ENCODE data around the gene CALD1.

Gene CALD1

GRCh38 chr7:134938141-134938540, 158.7 kb downstream of the CALD1 start:
- H3K36me3 ChIP-seq (replicated peaks): peaks cover 25% of the 10 kb centered on the region

DNA sequence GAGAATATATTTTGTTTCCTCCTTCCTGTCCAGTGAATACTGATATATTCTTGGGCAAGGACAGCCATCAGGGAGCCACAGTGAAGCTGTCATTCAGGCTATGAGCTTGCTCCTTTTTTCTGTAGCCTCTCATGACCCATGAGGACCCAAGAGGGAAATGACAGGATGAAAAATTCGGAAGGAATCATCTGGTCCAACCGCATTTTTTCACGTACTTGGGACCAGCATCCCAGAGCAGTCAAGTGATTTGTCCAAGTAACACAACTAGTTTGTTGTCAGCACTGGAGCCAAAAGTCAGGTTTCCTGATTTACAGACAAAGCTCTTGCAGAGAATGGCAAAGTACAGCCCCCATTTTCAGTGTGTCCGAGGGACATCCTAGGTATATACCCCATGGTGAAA, 159.7 kb downstream of the CALD1 start:
- peaks cover 21% of the 10 kb centered on the region for H3K36me3 ChIP-seq (replicated peaks)
- H3K4me1 ChIP-seq: no peaks in the 10 kb centered on the region; the same call in 1 of the 2 replicates
- no peak for DNase-seq (ENCODE audit: low spot score in 2 of 2)
- no peak overlapping the region for H3K4me3 ChIP-seq
- no peaks in the 10 kb centered on the region for H3K27me3 ChIP-seq (ENCODE audit: low read depth)
- in situ Hi-C loops (cut with MboI; ENCODE audit: low sequenced_read_pairs): no loop called here
- H3K9me3 ChIP-seq: no peaks in the 10 kb centered on the region

More at GRCh38 chr7:134938141-134938540, 158.7 kb downstream of the CALD1 start:
- H3K4me1 ChIP-seq: no peaks in the 10 kb centered on the region; the same call in 1 of the 2 replicates
- DNase-seq (ENCODE audit: low spot score in 2 of 2): no peak
- H3K27me3 ChIP-seq (ENCODE audit: low read depth): no peaks in the 10 kb centered on the region
- H3K9me3 ChIP-seq: no peaks in the 10 kb centered on the region
- H3K4me3 ChIP-seq: no peak overlapping the region
- in situ Hi-C loops (cut with MboI; ENCODE audit: low sequenced_read_pairs): no loop called here

DNA sequence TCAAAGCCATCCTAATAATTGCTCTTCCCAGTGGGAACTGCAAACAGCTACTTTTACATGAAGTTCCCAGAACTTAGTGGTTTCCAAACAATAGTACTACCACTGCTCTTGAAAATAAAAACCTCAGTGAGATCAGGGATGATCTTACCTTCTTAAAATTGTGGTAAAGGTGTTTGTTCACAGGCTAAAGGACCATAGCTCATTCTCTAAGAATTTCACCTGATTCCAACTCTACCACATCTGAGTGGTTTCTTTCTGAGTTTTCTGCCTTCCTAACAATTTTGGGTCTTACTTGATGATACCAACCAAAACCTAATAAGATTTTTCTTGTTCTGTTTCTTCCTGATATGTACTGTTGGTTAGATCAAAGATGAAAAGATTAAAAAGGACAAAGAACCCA, 161.3 kb downstream of the CALD1 start:
- no peaks in the 10 kb centered on the region for H3K27me3 ChIP-seq (ENCODE audit: low read depth)
- peaks cover 12% of the 10 kb centered on the region for H3K36me3 ChIP-seq (replicated peaks)
- in situ Hi-C loops (cut with MboI; ENCODE audit: low sequenced_read_pairs): no loop called here
- DNase-seq (ENCODE audit: low spot score in 2 of 2): no peak
- H3K4me1 ChIP-seq: no peaks in the 10 kb centered on the region; the same call in 1 of the 2 replicates
- no peak overlapping the region for H3K4me3 ChIP-seq
- no peaks in the 10 kb centered on the region for H3K9me3 ChIP-seq

- Histone ChIP-seq H3K36me3 (replicated peaks) (peaks cover 6% of the 10 kb centered on the region), H3K4me1 (no peaks in the 10 kb centered on the region; the same call in 1 of the 2 replicates), H3K9me3 (no peaks in the 10 kb centered on the region), H3K27me3 (ENCODE audit: low read depth) (no peaks in the 10 kb centered on the region), H3K4me3 (no peak overlapping the region)
- DNase-seq (ENCODE audit: low spot score in 2 of 2): no peak
- in situ Hi-C loops (cut with MboI; ENCODE audit: low sequenced_read_pairs): no loop called here
Measured at GRCh38 chr7:134941185-134941900, 161.9 kb downstream of the CALD1 start.

- H3K27me3 ChIP-seq (ENCODE audit: low read depth): no peaks in the 10 kb centered on the region
- no peak for DNase-seq (ENCODE audit: low spot score in 2 of 2)
- no peaks in the 10 kb centered on the region for H3K9me3 ChIP-seq
- in situ Hi-C loops (cut with MboI; ENCODE audit: low sequenced_read_pairs): no loop called here
- H3K4me1 ChIP-seq: no peaks in the 10 kb centered on the region; the same call in 1 of the 2 replicates
- H3K4me3 ChIP-seq: no peak overlapping the region
- H3K36me3 ChIP-seq (replicated peaks): peaks cover under 1% of the 10 kb centered on the region; the same call in 1 of the 2 replicates
Measured at GRCh38 chr7:134941952-134942351, 162.5 kb downstream of the CALD1 start.

DNA sequence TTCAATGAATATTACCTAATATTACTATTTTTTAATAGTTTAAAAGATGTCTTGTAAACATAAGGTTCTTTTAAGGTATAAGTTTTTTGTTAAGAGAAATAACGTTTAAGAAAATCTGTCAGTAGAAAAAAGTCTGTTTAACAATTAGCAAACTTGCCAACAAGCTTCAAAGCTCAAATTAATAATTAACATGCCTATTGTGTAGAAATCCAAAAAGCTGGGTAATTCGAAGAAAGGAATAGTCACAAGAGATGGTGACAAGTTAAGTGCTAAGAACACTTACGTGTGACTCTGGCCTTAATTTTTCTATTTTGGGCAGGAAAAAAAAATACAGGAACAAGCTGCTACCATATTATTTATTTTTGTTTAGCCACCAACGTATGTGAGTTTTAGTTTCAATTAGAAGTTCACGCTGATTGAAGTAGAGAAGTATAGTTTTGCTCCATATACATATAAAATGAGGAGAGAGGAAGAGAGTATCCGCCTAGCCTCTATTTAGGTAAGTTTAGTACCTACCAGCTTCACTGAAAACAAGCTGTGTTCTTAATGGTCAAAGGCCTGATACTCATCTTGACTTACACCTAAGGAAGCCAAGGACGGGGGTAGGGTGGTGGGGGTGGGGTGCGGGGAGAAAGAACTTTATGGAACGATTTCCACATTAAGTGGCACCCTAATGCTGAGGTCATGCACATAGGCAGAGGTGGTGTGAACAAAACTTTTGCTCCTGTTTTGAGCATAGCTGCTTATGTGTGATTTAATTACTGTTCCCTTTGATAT, 163.4 kb downstream of the CALD1 start:
- H3K27me3 ChIP-seq (ENCODE audit: low read depth): no peaks in the 10 kb centered on the region
- no peaks in the 10 kb centered on the region for H3K36me3 ChIP-seq (replicated peaks)
- H3K9me3 ChIP-seq: no peaks in the 10 kb centered on the region
- DNase-seq (ENCODE audit: low spot score in 2 of 2): no peak
- H3K4me3 ChIP-seq: no peak overlapping the region
- in situ Hi-C loops (cut with MboI; ENCODE audit: low sequenced_read_pairs): no loop called here
- no peaks in the 10 kb centered on the region; the same call in 1 of the 2 replicates for H3K4me1 ChIP-seq

DNA sequence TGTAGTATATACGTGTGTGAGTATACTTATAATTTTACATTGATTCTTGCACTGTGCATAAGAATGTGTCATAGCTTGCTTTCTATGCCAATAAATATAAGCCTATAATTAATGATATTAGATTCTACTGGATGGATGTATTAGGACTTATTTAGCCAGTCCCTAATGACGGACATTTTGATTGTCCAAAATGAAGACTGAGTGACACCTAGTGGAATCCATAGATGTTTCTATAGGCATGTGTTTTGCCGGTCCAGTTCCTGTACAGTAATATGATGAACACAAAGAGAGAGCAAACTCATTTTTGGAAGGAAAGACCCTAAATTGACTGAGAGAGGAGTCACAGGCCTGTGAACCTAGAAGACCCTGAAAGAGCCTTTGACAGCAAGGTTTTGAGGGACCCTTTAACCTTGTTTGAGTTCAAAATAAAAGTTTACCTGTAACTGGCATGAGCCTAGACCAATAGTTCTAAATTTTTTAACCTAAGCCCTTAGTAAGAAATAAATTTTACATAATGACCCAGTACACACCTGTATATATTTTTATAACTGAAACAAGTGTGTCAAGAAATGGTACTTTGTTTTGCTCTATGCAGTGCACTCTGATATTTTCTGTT, 164.5 kb downstream of the CALD1 start:
- Histone ChIP-seq H3K27me3 (ENCODE audit: low read depth) (no peaks in the 10 kb centered on the region), H3K4me1 (no peaks in the 10 kb centered on the region; the same call in 1 of the 2 replicates), H3K36me3 (replicated peaks) (no peaks in the 10 kb centered on the region), H3K9me3 (no peaks in the 10 kb centered on the region), H3K4me3 (no peak overlapping the region)
- in situ Hi-C loops (cut with MboI; ENCODE audit: low sequenced_read_pairs): no loop called here
- DNase-seq (ENCODE audit: low spot score in 2 of 2): peak in 1 of 2 experiments; percentile 36

GRCh38 chr7:134945691-134946090, 166.3 kb downstream of the CALD1 start:
- Histone ChIP-seq H3K4me1 (no peaks in the 10 kb centered on the region; the same call in 1 of the 2 replicates), H3K27me3 (ENCODE audit: low read depth) (no peaks in the 10 kb centered on the region), H3K36me3 (replicated peaks) (peaks cover 13% of the 10 kb centered on the region), H3K4me3 (no peak overlapping the region), H3K9me3 (no peaks in the 10 kb centered on the region)
- no peak for DNase-seq (ENCODE audit: low spot score in 2 of 2)
- in situ Hi-C loops (cut with MboI; ENCODE audit: low sequenced_read_pairs): no loop called here

DNA sequence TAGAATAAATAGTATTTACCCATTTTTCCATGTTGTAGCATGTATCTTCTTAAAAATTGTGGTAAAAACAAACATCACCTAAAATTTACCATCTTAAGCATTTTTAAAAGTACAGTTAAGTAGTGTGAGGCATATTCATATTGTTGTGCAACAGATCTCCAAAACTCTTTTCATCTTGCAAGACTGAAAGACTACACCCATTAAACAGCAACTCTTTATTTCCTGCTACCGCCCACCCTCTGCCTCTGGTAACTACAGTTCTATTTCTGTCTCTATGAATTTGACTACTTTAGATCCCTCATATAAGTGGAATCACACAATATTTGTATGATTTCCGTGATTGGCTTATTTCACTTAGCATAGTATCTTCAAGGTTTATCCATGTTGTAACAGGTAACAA, 166.8 kb downstream of the CALD1 start:
- in situ Hi-C loops (cut with MboI; ENCODE audit: low sequenced_read_pairs): no loop called here
- H3K4me3 ChIP-seq: no peak overlapping the region
- no peak for DNase-seq (ENCODE audit: low spot score in 2 of 2)
- H3K27me3 ChIP-seq (ENCODE audit: low read depth): no peaks in the 10 kb centered on the region
- H3K36me3 ChIP-seq (replicated peaks): peaks cover 17% of the 10 kb centered on the region
- no peaks in the 10 kb centered on the region for H3K9me3 ChIP-seq
- H3K4me1 ChIP-seq: no peaks in the 10 kb centered on the region; the same call in 1 of the 2 replicates

- H3K4me3 ChIP-seq: no peak overlapping the region
- in situ Hi-C loops (cut with MboI; ENCODE audit: low sequenced_read_pairs): no loop called here
- H3K9me3 ChIP-seq: no peaks in the 10 kb centered on the region
- H3K27me3 ChIP-seq (ENCODE audit: low read depth): no peaks in the 10 kb centered on the region
- H3K4me1 ChIP-seq: no peaks in the 10 kb centered on the region
- DNase-seq (ENCODE audit: low spot score in 2 of 2): no peak
- peaks cover 22% of the 10 kb centered on the region for H3K36me3 ChIP-seq (replicated peaks)
Measured at GRCh38 chr7:134947329-134947728, 167.9 kb downstream of the CALD1 start.

DNA sequence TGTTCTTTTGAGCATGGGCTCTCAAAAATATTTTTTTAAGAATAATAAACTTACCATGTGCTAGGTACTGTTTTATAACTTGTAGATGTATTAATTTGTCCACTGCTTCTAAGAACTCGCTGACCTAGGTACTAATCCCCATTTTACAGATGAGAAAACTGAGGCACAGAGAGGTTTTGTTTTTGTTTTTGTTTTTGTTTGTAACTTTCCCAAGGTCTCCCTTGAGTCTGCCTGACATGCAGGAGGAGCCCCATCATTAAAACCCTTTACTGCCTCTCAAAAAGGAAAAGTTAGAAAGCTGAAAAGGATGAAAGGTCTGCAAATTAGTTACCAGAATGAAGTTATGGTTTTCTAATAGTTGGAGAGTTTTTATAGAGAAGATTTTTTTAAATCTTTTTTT, 168.4 kb downstream of the CALD1 start:
- H3K9me3 ChIP-seq: no peaks in the 10 kb centered on the region
- no peak overlapping the region for H3K4me3 ChIP-seq
- DNase-seq (ENCODE audit: low spot score in 2 of 2): no peak
- H3K27me3 ChIP-seq (ENCODE audit: low read depth): no peaks in the 10 kb centered on the region
- in situ Hi-C loops (cut with MboI; ENCODE audit: low sequenced_read_pairs): no loop called here
- H3K4me1 ChIP-seq: no peaks in the 10 kb centered on the region
- H3K36me3 ChIP-seq (replicated peaks): peaks cover 26% of the 10 kb centered on the region

GRCh38 chr7:134948246-134948645, 168.8 kb downstream of the CALD1 start:
- no peak overlapping the region for H3K4me3 ChIP-seq
- H3K9me3 ChIP-seq: no peaks in the 10 kb centered on the region
- no peaks in the 10 kb centered on the region for H3K27me3 ChIP-seq (ENCODE audit: low read depth)
- DNase-seq (ENCODE audit: low spot score in 2 of 2): no peak
- in situ Hi-C loops (cut with MboI; ENCODE audit: low sequenced_read_pairs): no loop called here
- H3K4me1 ChIP-seq: no peaks in the 10 kb centered on the region
- H3K36me3 ChIP-seq (replicated peaks): peaks cover 28% of the 10 kb centered on the region

DNA sequence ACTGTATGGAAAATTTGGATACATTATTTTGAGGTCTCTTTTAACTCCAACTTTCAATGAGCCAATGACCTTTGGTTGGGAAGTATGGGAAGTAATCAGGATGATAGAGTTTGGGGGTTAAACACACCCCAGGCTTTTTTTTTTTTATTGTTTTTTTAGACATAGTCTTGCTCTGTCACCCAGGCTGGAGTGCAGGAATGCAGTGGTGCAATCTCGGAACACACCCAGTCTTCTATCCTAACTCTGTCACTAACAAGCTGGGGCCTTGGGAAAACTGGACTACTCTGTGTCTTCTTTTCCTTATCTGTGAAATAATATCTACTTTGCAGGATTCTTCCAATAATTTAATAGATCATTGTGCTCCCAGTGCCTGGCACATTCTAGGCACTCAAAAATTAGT, 169.3 kb downstream of the CALD1 start:
- in situ Hi-C loops (cut with MboI; ENCODE audit: low sequenced_read_pairs): no loop called here
- no peak for DNase-seq (ENCODE audit: low spot score in 2 of 2)
- peaks cover 28% of the 10 kb centered on the region for H3K36me3 ChIP-seq (replicated peaks)
- no peaks in the 10 kb centered on the region for H3K27me3 ChIP-seq (ENCODE audit: low read depth)
- no peak overlapping the region for H3K4me3 ChIP-seq
- H3K9me3 ChIP-seq: no peaks in the 10 kb centered on the region
- H3K4me1 ChIP-seq: no peaks in the 10 kb centered on the region

GRCh38 chr7:134949171-134949570, 169.7 kb downstream of the CALD1 start:
- H3K36me3 ChIP-seq (replicated peaks): peaks cover 28% of the 10 kb centered on the region
- no peaks in the 10 kb centered on the region for H3K27me3 ChIP-seq (ENCODE audit: low read depth)
- no peak overlapping the region for H3K4me3 ChIP-seq
- H3K9me3 ChIP-seq: no peaks in the 10 kb centered on the region
- no peak for DNase-seq (ENCODE audit: low spot score in 2 of 2)
- in situ Hi-C loops (cut with MboI; ENCODE audit: low sequenced_read_pairs): no loop called here
- H3K4me1 ChIP-seq: no peaks in the 10 kb centered on the region

Data from HAP-1 (cell line).